ENCODE data around the gene MIR17HG. TPM values are rescaled to one million over a fixed set of nuclear protein-coding genes. Genes with fewer than 3 reads are reported as not detected.

MIR17HG gene
- total RNA-seq, 4 donors from 2014 or later = 3.3 to 16.2 (median 4.6) TPM

DNA sequence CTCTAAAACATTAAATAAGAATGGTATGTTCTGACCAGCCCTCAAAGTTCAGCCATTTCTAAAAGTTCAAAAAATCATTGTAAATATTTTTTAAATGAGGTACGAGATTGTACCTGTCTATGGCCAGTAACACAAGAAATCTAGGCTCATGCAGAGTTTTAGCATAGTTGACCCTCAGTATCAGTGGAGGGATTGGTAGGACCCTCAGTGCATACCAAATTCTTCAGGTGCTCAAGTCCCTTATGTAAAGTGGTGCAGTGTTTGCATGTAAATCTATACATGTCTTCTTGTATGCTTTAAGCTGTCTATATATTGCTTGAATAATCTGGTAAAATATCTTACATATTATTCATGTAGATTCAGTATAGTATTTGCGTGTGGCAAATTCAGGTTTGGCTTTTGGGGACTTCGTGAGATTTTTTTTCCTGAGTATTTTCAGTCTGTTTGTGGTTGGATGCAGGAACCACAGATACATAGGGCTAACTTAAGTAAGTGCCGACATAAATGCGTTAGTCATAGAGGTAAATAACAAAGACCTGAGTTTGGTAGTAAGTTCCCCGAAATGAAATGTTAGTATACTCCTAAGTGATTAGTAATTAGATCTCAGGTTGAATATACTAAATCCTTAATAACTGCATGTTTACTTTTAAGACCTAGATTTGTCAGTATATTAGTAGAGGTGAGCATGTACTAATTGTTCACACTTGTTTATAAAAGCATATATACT, 7.8 kb downstream of the MIR17HG start:
- H3K36me3 ChIP-seq = no peaks in the 10 kb centered on the region
- no peak overlapping the region for H3K4me3 ChIP-seq
- TF ChIP-seq POLR2A (IDR thresholded peaks at IDR 0.05) (no peak), CTCF (IDR thresholded peaks at IDR 0.05) (no peak)
- H3K9me3 ChIP-seq = no peaks in the 10 kb centered on the region
- intact Hi-C loops (cut with DNase I; ENCODE audit: low total_unique reads) = no loop called here
- H3K4me1 ChIP-seq = no peaks in the 10 kb centered on the region
- no peak overlapping the region for H3K27ac ChIP-seq
- DNase-seq = no peak
- H3K27me3 ChIP-seq = no peaks in the 10 kb centered on the region

DNA sequence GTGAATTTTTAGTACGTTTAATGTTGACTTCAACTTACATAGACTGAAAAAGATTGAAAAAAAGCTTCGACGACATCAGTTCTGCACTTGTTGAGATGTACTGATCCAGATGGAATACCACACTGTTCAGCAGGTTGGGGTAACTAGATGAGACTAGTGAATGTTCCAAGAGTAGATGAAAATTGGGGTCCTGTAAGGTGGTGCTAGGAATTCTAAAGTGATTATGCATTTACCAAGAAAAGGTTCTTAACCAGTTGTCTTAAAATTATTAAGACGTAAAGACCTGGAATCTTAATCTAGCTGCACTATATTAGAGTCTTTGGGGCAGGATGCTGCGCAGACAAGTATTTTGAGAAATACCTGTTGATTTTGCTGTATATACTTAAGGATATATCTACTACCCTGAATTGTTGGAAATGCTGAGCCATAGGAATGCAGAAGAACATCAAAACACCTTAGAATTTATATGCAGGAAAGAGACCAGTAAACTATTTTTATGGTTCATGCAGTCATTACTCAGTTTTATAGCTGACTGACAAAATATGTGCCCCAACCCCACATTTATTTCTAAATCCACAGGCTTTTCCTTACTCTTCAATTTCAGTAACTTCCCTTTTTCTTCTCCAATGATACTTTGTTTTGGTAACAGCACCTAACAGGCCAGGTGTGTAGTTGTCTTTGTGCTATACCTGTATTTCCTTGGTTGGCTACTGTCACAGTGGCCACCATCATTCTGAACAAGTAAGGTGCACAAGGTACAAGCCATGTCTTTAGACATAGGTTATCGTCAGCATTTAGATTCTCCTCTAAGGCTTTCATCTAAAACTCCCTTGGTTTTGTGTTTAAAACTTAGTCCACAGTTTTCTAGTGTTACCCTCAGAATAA, 8.6 kb downstream of the MIR17HG start:
- DNase-seq = no peak
- Histone ChIP-seq H3K4me1 (no peaks in the 10 kb centered on the region), H3K27ac (no peak overlapping the region), H3K9me3 (no peaks in the 10 kb centered on the region), H3K4me3 (no peak overlapping the region), H3K27me3 (no peaks in the 10 kb centered on the region), H3K36me3 (no peaks in the 10 kb centered on the region)
- TF ChIP-seq CTCF (IDR thresholded peaks at IDR 0.05) (no peak), POLR2A (IDR thresholded peaks at IDR 0.05) (no peak)
- intact Hi-C loops (cut with DNase I; ENCODE audit: low total_unique reads) = no loop called here

DNA sequence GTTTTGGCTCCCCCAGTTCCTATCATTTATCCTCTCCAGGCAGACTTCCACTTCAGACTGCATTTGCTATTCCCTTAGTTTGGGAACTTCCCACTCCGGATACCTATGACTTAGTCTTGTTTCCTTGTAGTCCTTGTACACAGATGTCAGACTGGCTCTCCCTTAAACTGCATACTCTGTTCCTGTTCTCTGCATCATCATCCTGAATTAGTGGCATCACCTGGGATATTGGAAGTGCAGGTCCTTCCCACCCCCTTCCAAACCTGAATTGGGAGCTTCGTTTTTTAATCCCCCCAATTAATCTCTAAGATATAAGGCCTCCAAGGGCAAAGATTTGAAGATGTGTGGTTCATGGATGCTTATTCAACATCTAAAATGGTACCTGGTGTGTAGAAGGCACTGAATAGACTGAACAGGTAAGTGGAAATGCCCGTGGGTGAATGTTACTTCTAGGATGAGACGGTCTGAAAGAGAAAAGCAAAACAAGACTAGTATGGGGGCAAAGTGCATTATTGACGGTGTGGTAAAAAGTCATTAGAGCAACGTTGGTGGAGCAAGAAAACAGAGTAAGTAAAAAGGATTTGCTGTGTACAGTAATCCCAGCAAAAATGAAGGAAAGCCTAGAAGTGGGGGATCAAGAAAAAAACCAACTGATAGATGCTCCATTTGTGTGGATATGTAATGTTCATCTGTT, 9.6 kb downstream of the MIR17HG start:
- H3K9me3 ChIP-seq = no peaks in the 10 kb centered on the region
- no peaks in the 10 kb centered on the region for H3K4me1 ChIP-seq
- intact Hi-C loops (cut with DNase I; ENCODE audit: low total_unique reads) = no loop called here
- H3K27ac ChIP-seq = no peak overlapping the region
- TF ChIP-seq CTCF (IDR thresholded peaks at IDR 0.05) (no peak), POLR2A (IDR thresholded peaks at IDR 0.05) (no peak)
- no peaks in the 10 kb centered on the region for H3K36me3 ChIP-seq
- H3K4me3 ChIP-seq = no peak overlapping the region
- H3K27me3 ChIP-seq = no peaks in the 10 kb centered on the region
- no peak for DNase-seq

DNA sequence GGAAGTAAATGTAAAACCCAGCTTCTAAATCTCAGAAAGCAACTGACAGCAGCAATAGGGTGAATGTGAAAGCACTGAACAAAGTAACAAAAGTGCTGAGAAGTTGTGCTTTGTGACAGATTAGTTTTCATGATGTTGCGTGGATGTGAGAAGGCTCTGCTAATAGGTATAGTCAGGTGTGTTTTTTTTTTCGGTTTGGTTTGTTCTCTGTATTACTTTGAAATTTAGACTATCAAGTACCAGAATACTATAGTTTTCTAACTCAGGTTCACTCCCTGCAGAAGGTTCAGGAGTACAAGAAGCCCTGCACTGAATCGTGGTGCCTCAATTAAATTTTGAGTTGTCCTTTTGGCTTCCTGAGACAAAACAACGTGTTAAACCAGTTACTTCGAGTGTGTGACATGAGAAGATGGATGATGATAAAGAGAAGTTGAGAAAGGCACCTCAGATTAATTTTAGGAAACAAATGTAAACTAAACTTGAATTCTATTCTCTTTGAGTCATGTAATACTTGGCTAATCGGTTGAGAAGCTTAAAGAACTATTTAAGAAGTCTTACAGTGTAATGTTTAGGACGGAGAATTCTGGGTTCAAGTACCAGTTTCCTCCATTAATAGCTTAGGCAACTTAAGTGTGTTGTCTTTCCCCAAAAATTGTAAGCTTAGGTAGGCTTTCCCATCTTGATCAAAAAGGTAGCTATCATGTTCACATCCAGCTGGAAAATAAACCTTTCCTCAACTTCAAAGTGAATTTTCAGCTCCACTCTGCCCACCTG, 10.3 kb downstream of the MIR17HG start:
- Histone ChIP-seq H3K36me3 (no peaks in the 10 kb centered on the region), H3K4me1 (no peaks in the 10 kb centered on the region), H3K9me3 (no peaks in the 10 kb centered on the region), H3K27ac (no peak overlapping the region), H3K4me3 (no peak overlapping the region), H3K27me3 (no peaks in the 10 kb centered on the region)
- DNase-seq = no peak
- intact Hi-C loops (cut with DNase I; ENCODE audit: low total_unique reads) = no loop called here
- no peak for TF ChIP-seq CTCF (IDR thresholded peaks at IDR 0.05)
- no peak for TF ChIP-seq POLR2A (IDR thresholded peaks at IDR 0.05)
